ENCODE results near the gene CMSS1. TPM values are rescaled to one million over a fixed set of nuclear protein-coding genes. Genes with fewer than 3 reads are reported as not detected.
A peak's percentile ranks its signal among the peaks of the same experiment; 100 is the strongest.

The CMSS1 gene
- total RNA-seq, 1 donor from 2014 or later: 41.1 TPM

DNA sequence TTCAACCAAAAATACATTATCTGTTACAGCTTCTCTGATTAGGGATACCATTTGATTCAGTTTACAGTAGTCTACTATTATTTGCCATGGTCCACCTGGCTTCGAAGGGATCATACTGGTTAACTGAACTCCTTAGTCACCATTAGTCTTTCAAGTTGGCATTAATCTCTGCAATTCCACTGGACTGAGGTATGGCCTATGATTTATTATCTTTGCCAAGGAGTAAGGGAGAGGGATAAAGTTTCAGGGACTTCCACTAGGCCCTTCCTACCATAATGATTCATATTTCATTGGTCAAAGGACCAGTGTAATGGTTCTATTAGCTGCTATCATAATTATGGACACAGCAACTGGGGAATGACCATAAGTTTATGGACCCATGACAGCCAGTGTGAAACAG lies 7.3 kb upstream of the CMSS1 start:
- peaks cover 5% of the 10 kb centered on the region for H3K36me3 Mint-ChIP-seq (ENCODE audit: low read depth)
- no peaks in the 10 kb centered on the region for H3K4me1 Mint-ChIP-seq
- TF ChIP-seq, protein P1, sequence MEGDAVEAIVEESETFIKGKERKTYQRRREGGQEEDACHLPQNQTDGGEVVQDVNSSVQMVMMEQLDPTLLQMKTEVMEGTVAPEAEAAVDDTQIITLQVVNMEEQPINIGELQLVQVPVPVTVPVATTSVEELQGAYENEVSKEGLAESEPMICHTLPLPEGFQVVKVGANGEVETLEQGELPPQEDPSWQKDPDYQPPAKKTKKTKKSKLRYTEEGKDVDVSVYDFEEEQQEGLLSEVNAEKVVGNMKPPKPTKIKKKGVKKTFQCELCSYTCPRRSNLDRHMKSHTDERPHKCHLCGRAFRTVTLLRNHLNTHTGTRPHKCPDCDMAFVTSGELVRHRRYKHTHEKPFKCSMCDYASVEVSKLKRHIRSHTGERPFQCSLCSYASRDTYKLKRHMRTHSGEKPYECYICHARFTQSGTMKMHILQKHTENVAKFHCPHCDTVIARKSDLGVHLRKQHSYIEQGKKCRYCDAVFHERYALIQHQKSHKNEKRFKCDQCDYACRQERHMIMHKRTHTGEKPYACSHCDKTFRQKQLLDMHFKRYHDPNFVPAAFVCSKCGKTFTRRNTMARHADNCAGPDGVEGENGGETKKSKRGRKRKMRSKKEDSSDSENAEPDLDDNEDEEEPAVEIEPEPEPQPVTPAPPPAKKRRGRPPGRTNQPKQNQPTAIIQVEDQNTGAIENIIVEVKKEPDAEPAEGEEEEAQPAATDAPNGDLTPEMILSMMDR (IDR thresholded peaks at IDR 0.05): no peak
- H3K27ac Mint-ChIP-seq: no peak overlapping the region
- no peak for ATAC-seq (ENCODE audit: low read depth)
- H3K9me3 Mint-ChIP-seq: peaks cover 5% of the 10 kb centered on the region
- DNase-seq: no peak
- H3K27me3 Mint-ChIP-seq: no peaks in the 10 kb centered on the region
- intact Hi-C loops (cut with micrococcal nuclease): loop anchor here (10.0 kb wide), 2 partner anchors 1216 to 1764 kb away; partner anchors contain the start of genes CPOX and PCNP
- H3K4me3 Mint-ChIP-seq: no peak overlapping the region
- CTCF ChIA-PET: interaction anchor here (1.2 kb wide), 1 partner anchor 248 kb away, joined by 3 read pairs; no protein-coding TSS in a partner anchor
- POLR2A ChIA-PET: no interaction called here

DNA sequence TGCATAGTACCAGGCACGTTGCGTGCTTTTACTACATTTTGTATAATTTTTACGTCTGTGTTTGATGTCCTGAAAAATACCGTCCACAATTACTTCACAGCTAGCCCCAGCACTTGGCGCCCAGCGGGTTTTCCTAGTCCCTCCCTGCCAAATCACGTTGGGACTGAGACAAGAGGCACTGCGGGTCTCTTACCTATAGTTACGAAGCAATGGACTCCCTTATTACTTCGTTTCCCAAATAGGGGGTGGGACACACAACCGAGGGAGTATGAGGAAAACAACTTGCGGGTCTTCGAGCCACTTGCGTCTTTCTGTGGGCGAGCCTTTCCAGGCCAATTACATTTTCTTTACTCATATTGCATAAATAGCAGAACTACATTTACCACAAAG lies 620 bp upstream of the CMSS1 start:
- ATAC-seq (ENCODE audit: low read depth) (no peak), DNase-seq (no peak)
- Mint-ChIP-seq H3K36me3 (ENCODE audit: low read depth) (peaks cover 10% of the 10 kb centered on the region), H3K4me1 (peaks cover 37% of the 10 kb centered on the region), H3K9me3 (no peaks in the 10 kb centered on the region), H3K4me3 (peak overlapping the region; percentile 97), H3K27me3 (no peaks in the 10 kb centered on the region), H3K27ac (peak overlapping the region; percentile 99)
- intact Hi-C loops (cut with micrococcal nuclease): loop anchor here (1.0 to 10.0 kb wide), 12 partner anchors 59 to 1758 kb away; partner anchors contain the start of genes CPOX, DCBLD2, LNP1 and NIT2
- ChIA-PET POLR2A (interaction anchor here (0.9 to 1.6 kb wide), 6 partner anchors 59 to 1756 kb away, joined by 3 to 11 read pairs (median 4); partner anchors contain the start of genes LNP1, PCNP, TBC1D23 and TOMM70), CTCF (interaction anchor here (1.0 to 1.4 kb wide), 4 partner anchors 8 to 444 kb away, joined by 4 to 14 read pairs (median 7); partner anchors contain the start of gene TBC1D23)
- TF ChIP-seq, protein P1 (IDR thresholded peaks at IDR 0.05): no peak

DNA sequence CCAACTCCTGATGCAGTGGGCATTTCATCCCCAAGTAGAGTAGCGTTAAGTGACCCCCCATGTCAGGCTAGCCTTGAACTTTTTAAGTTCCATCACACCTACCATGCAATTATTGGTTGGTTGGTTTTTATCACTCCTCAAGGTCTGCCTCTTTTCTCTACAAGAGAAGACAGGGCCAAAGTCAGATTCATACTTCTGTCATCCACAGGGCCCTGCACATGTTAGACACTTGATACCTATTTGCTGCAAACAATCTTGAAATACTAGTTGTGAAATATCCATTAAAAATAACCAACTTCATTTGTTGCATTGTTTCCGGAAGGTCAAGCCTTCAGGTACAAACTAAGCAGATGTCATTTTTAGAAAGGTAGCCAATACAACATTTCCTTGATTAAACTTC lies 1.2 kb downstream of the CMSS1 start:
- Mint-ChIP-seq H3K4me3 (peak overlapping the region; percentile 97), H3K27ac (no peak overlapping the region), H3K36me3 (ENCODE audit: low read depth) (peaks cover 10% of the 10 kb centered on the region), H3K4me1 (peaks cover 37% of the 10 kb centered on the region), H3K27me3 (no peaks in the 10 kb centered on the region), H3K9me3 (no peaks in the 10 kb centered on the region)
- ChIA-PET POLR2A (no interaction called here), CTCF (interaction anchor here (1.1 kb wide), 1 partner anchor 13 kb away, joined by 3 read pairs; no protein-coding TSS in a partner anchor)
- intact Hi-C loops (cut with micrococcal nuclease): loop anchor here (5.0 to 10.0 kb wide), 5 partner anchors 228 to 1756 kb away; partner anchors contain the start of genes CPOX, PCNP and SENP7
- DNase-seq: no peak
- TF ChIP-seq, protein P1 (IDR thresholded peaks at IDR 0.05): no peak
- ATAC-seq (ENCODE audit: low read depth): no peak

DNA sequence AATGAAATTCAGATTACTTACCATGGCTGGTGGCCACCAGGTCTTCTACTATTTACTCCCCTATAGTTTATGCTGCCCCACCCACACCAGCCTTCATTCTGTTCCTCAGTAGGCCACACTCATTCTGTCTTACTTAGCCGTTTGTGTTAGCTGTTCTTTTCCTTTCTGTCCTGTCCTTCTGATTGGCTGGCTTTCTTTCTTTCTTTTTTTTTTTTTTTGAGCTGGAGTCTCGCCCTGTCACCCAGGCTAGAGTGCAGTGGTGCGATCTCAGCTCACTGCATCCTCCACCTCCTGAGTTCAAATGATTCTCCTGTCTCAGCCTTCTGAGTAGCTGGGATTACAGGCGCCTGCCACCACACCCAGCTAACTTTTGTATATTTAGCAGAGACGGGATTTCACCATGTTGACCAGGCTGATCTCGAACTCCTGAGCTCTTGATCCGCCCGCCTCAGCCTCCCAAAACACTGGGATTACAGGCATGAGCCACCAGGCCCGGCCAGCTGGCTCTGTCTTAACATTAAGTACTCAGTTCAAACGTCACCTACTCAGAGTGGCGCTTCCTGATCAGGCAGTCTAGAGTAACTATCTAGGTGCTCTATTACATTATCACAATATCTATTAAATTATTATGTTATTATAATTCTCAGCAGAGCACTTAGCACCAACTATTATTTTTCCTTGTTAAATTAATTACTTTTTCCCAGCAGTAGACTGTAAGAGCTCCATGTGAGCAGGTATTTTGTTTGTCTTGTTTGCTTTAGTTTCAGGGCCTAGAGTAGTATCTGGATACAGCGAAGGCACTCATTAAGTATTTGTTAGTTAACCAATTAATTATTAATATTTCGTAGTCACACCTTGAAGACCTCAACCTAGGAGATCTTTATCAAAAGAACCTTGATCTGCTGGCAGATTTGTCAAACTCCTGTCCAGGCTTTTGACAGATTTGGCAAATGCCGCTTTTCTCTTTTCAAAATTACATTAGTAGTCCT lies 6.4 kb downstream of the CMSS1 start:
- Mint-ChIP-seq H3K36me3 (ENCODE audit: low read depth) (peaks cover 4% of the 10 kb centered on the region), H3K27ac (no peak overlapping the region)

More for the DNA sequence above, 6.4 kb downstream of the CMSS1 start:
- DNase-seq (no peak), ATAC-seq (ENCODE audit: low read depth) (no peak)
- H3K9me3 Mint-ChIP-seq: no peaks in the 10 kb centered on the region
- H3K27me3 Mint-ChIP-seq: no peaks in the 10 kb centered on the region
- H3K4me3 Mint-ChIP-seq: no peak overlapping the region
- peaks cover 15% of the 10 kb centered on the region for H3K4me1 Mint-ChIP-seq
- POLR2A ChIA-PET: interaction anchor here (0.6 kb wide), 1 partner anchor 579 kb away, joined by 4 read pairs; no protein-coding TSS in a partner anchor
- CTCF ChIA-PET: interaction anchor here (1.0 to 1.7 kb wide), 3 partner anchors 8 to 430 kb away, joined by 3 to 13 read pairs (median 4); no protein-coding TSS in a partner anchor
- TF ChIP-seq, protein P1 (IDR thresholded peaks at IDR 0.05): no peak
- intact Hi-C loops (cut with micrococcal nuclease): no loop called here

All from activated B cell treated with CpG ODN at 0.5 μM for 24 hours (primary cell).